Astrocyte of the cerebellum (primary cell): ENCODE measurements around the gene HELT.
"Not testable (repeated sequence)": the region's sequence is repeated elsewhere in the genome, so short reads cannot be mapped to it uniquely, and the experiment has no call there.

Experiments
- DNase-seq: peaks from one replicate; pipeline ENCODE4 v3.0.0-alpha.2; 2011; ENCODE audit warnings: low read depth
- H3K4me3 ChIP-seq: 2 replicates; pipeline ENCODE4 v1.5.1; 2011; ENCODE audit warnings: mild to moderate bottlenecking, low read depth, low read length, moderate library complexity
- CTCF ChIP-seq: IDR thresholded peaks from 2 replicates; pipeline ENCODE4 v1.5.1; 2012; ENCODE audit warnings: low read length, low read depth, moderate library complexity, mild to moderate bottlenecking; ENCODE audit errors: missing control alignments
- in situ Hi-C: cut with HindIII; loops from 2 replicates; pipeline ENCODE4 v1.10.0; 2017; ENCODE audit warnings: low sequenced_read_pairs

HELT gene

GRCh38 chr4:184991860-184992259, 26.4 kb upstream of the HELT start:
- TF ChIP-seq CTCF, result no peak
- DNase-seq, result no peak
- in situ Hi-C loops, result no loop called here
- no peak overlapping the region for H3K4me3 ChIP-seq

GRCh38 chr4:184992422-184992821, 25.9 kb upstream of the HELT start:
- no peak for TF ChIP-seq CTCF
- H3K4me3 ChIP-seq, result no peak overlapping the region
- in situ Hi-C loops, result no loop called here
- DNase-seq, result no peak

- TF ChIP-seq CTCF, result no peak
- H3K4me3 ChIP-seq, result no peak overlapping the region
- in situ Hi-C loops, result no loop called here
- DNase-seq, result no peak
These were observed 25.0 kb upstream of the HELT start for GRCh38 chr4:184993247-184993646.

GRCh38 chr4:184994010-184994622, 24.2 kb upstream of the HELT start:
- in situ Hi-C loops, result no loop called here
- DNase-seq, result no peak

DNA sequence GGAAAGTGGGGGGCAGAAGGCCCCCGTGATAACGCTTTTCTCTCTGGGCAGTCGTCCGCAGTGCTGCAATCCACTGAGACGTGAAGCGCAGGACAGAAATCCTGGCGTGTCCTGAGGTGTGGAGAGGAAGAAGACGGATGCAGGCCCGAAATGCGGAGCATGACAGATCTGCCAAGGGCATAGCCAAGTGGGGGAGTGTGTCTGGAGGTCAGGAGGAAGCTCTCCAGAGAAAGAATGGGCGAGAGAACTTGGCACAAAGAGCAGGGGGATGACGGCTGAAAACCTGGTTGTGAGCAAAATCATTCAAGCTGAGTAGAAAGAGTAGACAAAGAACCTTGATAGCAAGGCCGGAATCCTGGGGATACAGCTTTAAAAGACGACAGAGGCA, 23.7 kb upstream of the HELT start:
- no peak for TF ChIP-seq CTCF
- in situ Hi-C loops, result no loop called here
- DNase-seq, result no peak
- H3K4me3 ChIP-seq, result no peak overlapping the region

More at GRCh38 chr4:184994010-184994622, 24.2 kb upstream of the HELT start:
- no peak for TF ChIP-seq CTCF
- H3K4me3 ChIP-seq, result no peak overlapping the region

DNA sequence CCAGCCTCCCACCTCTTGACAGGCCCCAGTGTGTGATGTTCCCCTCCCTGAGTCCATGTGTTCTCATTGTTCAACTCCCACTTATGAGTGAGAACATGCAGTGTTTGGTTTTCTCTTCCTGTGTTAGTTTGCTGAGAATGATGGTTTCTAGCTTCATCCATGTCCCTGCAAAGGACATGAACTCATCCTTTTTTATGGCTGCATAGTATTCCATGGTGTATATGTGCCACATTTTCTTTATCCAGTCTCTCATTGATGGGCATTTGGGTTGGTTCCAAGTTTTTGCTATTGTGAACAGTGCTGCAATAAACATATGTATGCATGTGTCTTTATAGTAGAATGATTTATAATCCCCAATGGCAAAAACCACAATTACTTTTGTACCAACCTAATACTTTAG, 20.6 kb upstream of the HELT start:
- H3K4me3 ChIP-seq, in situ Hi-C loops, DNase-seq: not testable (repeated sequence)

DNA sequence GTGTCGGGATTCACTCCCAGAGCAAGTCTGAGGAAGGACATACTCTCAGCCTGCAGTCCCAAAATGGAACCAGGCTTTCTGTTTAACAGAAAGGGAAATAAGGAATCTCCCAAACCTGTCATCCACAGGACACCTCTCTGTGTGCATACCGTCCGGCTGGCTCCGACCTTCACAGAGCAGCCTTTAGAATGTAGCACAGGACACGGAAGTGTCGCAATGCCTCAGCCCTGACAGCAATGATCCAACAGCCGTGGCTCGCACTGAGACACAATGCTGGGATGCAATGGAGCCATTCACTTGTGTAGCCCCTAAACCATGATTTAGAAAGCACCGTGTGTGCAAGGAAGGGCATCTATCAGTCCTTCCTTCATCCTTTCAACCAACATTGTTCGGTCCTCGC, 15.5 kb upstream of the HELT start:
- in situ Hi-C loops, result no loop called here
- DNase-seq, result no peak
- TF ChIP-seq CTCF, result no peak
- H3K4me3 ChIP-seq, result no peak overlapping the region
